Motor neuron (in vitro differentiated cells): ENCODE results near the gene PYY. TPM values are rescaled to one million over a fixed set of nuclear protein-coding genes. Genes with fewer than 3 reads are reported as not detected.
"Not testable (repeated sequence)": the region's sequence is repeated elsewhere in the genome, so short reads cannot be mapped to it uniquely, and the experiment has no call there.

ENCODE experiments used
- ATAC-seq, 8 experiments: fragments of 200-7000 bp; cut with Tn5 transposase; replicated peaks in 6 of 8; 2 replicates each; pipeline ENCODE4 v1.8.0; 2021; ENCODE audit warnings: mild to moderate bottlenecking in 8 of 8, moderate library complexity in 8 of 8
- H3K27ac ChIP-seq, 2 donors: fragments of 250-450 bp; sonication (Bioruptor Pico); 2 replicates each; pipeline ENCODE4 v1.9.0; 2021; ENCODE audit warnings: antibody characterized with exemption in 2 of 2, mild to moderate bottlenecking in 2 of 2, moderate library complexity in 1 of 2
- H3K4me1 ChIP-seq, 2 donors: fragments of 250-450 bp; sonication (Bioruptor Pico); replicated peaks in 1 of 2; 2 replicates each; pipeline ENCODE4 v1.6.1; 2021; ENCODE audit warnings: antibody characterized with exemption in 2 of 2, mild to moderate bottlenecking in 2 of 2, moderate library complexity in 1 of 2
- H3K4me3 ChIP-seq, 5 donors: fragments of 250-450 bp; sonication (Bioruptor Pico); 2 replicates each; pipeline ENCODE4 v1.9.0; 2021; ENCODE audit warnings: antibody characterized with exemption in 5 of 5, mild to moderate bottlenecking in 5 of 5, moderate library complexity in 4 of 5
- WGBS, 10 experiments: fragments of 450-650 bp; shearing (Covaris generic); methylation state at CpG; one replicate each; pipeline ENCODE4 v1.0.0; 2022; 5-methylcytosine and 5-hydroxymethylcytosine counted together
- in situ Hi-C, 9 experiments: fragments of 400-800 bp; cut with MboI; loops; one replicate each; pipeline ENCODE4 v1.15.0; 2021; ENCODE audit warnings: low sequenced_read_pairs in 9 of 9, low pct_unique_long_range_greater_than_20kb in 2 of 9; ENCODE audit not compliant: unreplicated experiment in 9 of 9
- total RNA-seq, 8 experiments: library from RNA; unstranded; fragments of 300-600 nt; gene quantifications; 2 replicates each; pipeline versions ENCODE4 v1.2.3 to v1.2.4, GENCODE V29; 2022

Gene PYY
- total RNA-seq, 8 experiments from 2014 or later = 0.27 to 2.8 (median 0.47) TPM; not detected in 5

DNA sequence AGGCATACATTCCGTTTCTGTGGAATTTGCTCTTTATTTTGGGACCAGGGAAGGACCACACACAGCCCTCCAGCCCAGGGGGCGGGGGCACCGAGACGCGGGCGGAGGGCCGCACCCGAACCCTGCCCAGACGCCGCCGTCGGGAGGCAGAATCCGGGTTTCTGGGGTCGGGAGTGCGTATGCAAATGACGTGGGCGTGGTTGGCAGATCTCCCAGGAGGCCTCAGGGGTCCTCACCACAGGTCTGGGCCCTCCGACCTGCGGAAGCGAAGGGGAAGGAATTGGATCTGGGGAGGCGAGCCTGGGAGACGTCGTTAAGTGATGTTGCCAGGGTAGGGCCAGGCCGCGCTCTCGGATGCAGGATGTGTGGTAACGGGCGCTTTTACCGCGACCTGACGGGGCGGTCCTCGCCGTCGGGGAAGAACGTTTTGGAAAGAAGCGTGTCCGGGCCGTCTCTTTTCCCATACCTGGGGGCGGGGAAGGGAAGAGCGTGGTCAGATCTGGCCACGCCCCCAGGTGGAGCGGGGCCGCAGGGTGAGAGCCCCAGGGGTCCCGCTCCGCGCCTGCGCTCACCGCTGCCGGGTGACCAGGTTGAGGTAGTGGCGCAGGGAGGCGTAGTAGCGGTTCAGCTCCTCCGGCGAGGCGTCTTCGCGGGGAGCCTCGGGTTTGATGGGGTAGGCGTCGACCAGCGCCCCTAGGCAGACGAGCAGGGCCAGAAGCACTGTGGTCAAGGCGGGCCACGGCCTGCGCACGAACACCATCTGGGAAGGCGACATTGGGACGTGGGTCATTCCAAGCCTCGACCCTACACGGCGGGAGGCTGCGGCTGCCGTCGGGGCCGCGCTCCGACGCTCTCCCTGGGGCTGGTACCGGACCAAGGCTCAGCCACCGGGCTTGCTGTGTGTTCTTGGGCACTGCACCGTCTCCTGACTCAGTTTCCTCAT lies 745 bp downstream of the PYY start:
- ATAC-seq = peak; percentile 14 to 68 (median 56)

DNA sequence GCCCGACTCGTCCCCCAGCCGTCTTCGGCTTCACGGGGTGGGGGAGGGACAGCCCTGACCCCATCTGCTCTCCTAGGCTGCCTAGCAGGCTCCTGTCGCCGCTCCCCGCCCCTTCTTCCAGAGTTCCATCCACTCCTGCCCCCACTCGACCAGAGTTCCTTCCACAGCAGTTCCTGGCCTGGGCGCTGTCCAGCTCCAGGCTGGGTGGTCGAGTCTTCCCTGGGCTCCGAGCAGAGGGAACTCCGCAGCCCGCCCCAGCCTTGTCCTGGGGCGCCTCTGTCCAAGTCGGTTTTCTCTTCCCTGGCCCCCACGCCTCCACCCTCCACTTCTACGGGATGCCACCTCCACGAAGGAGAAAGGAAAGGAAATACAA lies 1.4 kb downstream of the PYY start:
- Histone ChIP-seq H3K27ac (no peak overlapping the region), H3K4me3 (peak overlapping the region in 1 of 5 donors; percentile 17), H3K4me1 (peaks cover 0 to 3% of the 10 kb centered on the region in 2 donors)
- in situ Hi-C loops = no loop called here
- 0% methylated on average over 1 of the region's 19 CpGs; no CpG with 5 or more reads in 9 of the 10 experiments for WGBS, 10 experiments
- peak in 7 of 8 experiments; percentile 23 to 62 (median 49) for ATAC-seq

More for the DNA sequence above, 745 bp downstream of the PYY start:
- in situ Hi-C loops = no loop called here
- 0 to 17% (median 0%) methylated on average over 3 to 8 of the region's 82 CpGs; no CpG with 5 or more reads in 6 of the 10 experiments for WGBS, 10 experiments
- peak overlapping the region in 1 of 5 donors; percentile 17 for H3K4me3 ChIP-seq
- H3K27ac ChIP-seq = no peak overlapping the region
- H3K4me1 ChIP-seq = peaks cover 0 to 3% of the 10 kb centered on the region in 2 donors

DNA sequence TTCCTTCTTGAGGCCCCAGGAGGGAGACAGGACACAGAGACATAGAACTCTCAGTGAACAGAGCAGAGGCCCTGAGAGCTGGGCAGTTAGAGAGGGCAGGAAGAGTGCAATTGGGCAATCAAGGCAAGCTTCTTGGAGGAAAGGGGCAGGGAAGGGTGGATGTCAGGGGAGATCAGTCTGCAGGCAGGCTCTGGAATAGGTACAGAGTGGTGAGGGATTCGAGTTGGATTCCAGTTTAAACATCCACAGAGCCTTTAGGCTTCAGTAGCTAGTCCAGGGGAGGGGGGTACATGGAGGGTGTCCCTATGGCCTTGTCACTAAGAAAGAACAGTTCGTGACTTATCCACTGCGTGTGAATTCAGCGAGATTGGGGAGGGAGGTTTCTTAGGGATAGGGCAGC lies 2.0 kb downstream of the PYY start:
- in situ Hi-C loops = no loop called here
- H3K27ac ChIP-seq = no peak overlapping the region
- no peak for ATAC-seq
- H3K4me3 ChIP-seq = no peak overlapping the region
- peaks cover 3 to 4% of the 10 kb centered on the region in 2 donors for H3K4me1 ChIP-seq
- WGBS, 10 experiments = 20 to 69% (median 57%) methylated on average over 1 to 4 of the region's 4 CpGs; no CpG with 5 or more reads in 5 of the 10 experiments

DNA sequence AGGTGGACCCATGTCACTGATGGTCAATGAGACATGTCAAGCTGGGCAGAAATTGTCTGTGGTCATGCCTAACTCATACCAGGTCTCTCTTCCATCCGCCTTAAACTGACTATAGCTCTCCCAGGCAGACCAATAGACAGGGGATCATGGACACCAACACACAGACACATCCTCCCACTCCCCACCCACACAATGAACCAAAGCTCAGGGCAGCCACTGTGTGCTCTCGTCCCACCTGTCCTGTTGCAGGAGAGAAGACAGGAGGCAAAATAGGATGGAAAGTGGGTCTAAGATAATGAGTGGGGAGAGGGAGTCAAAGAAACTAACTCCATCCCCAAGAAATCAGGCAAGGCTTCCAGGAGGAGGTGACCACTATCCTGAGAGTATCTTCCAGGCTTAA lies 3.2 kb downstream of the PYY start:
- no peak overlapping the region for H3K4me3 ChIP-seq
- no peak overlapping the region for H3K27ac ChIP-seq
- 40 to 100% (median 86%) methylated on average over 1 to 2 of the region's 2 CpGs; no CpG with 5 or more reads in 4 of the 10 experiments for WGBS, 10 experiments
- no peak for ATAC-seq
- peaks cover 3 to 9% of the 10 kb centered on the region in 2 donors for H3K4me1 ChIP-seq
- in situ Hi-C loops = no loop called here

DNA sequence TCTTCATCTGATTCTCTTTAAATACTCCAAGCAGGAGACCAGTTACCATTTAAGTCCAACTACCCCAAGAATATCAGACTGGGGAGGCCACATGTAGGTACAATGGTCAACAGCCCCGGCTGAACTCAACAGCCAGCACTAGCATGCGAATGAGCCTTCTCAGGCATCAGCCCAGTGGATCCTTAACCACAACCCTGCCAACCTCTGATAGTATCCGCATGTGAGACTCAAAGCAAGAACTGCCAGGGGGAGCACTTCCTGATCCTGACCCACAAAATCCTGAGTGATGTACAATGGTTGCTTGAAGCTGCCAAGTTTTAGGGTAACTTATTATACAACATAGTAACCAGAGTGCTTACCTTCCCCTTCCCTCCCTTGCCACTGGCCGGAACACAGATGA lies 4.0 kb downstream of the PYY start:
- H3K4me1 ChIP-seq = peaks cover 3 to 9% of the 10 kb centered on the region in 2 donors
- H3K4me3 ChIP-seq = no peak overlapping the region
- no peak for ATAC-seq
- H3K27ac ChIP-seq = no peak overlapping the region
- in situ Hi-C loops = loop anchor here in 2 of 9 experiments (10.0 kb wide), 1 partner anchor 45 kb away; no protein-coding TSS in a partner anchor
- WGBS, 10 experiments = 14 to 86% (median 59%) methylated on average over 1 to 3 of the region's 4 CpGs; no CpG with 5 or more reads in 4 of the 10 experiments

DNA sequence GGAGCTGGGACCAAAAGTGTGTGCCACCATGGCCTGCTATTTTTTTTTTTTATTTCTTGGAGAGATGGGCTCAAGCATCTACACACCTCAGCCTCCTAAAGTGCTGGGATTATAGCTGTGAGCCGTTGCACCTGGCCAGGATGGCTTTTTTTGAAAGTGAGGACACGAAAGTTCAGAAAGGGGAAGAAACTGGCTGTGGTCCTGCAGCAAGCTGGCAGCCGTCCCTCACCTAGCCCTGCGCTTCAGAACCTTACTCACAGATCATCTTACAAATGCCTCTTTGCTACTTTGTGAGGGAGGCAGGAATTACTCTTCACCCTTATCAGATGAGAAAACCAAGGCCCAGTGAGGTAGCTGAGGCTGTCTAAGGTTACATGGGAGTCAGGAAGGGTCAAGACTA lies 7.0 kb downstream of the PYY start:
- WGBS, 10 experiments = 52 to 100% (median 70%) methylated on average over 1 to 3 of the region's 4 CpGs; no CpG with 5 or more reads in 5 of the 10 experiments
- H3K4me3 ChIP-seq = no peak overlapping the region
- H3K27ac ChIP-seq = no peak overlapping the region
- ATAC-seq = no peak
- in situ Hi-C loops = loop anchor here in 2 of 9 experiments (10.0 kb wide), 1 partner anchor 48 kb away; no protein-coding TSS in a partner anchor
- peaks cover 0 to 9% of the 10 kb centered on the region in 2 donors for H3K4me1 ChIP-seq

DNA sequence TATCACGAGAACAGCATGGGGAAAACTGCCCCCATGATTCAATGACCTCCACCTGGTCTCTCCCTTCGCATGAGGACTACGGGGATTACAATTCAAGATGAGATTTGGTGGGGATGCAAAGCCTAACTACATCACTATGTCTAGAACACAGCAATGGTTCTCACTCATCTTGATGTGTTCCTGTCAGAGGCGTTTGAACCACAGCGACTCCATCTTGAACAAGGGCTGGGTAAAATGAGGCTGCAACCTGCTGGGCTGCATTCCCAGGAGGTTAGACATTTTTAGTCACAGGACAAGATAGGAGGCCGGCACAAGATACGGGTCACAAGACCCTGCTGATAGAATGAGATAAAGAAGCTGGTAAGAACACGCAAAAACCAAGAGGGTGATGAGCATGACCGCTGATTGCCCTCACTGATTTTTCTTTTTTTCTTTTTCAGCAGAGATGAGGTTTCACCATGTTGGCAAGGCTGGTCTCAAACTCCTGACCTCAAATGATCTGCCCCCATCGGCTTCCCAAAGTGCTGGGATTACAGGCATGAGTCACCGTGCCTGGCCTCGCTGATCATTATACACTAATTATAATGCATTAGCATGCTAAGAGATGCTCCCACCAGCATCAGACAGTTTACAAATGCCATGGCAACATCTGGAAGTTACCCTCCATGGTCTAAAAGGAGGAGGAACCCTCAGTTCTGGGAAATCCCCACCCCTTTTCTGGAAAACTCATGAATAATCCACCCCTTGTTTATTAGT lies 8.5 kb downstream of the PYY start:
- in situ Hi-C loops = loop anchor here in 2 of 9 experiments (10.0 kb wide), 1 partner anchor 50 kb away; no protein-coding TSS in a partner anchor
- peak in 5 of 8 experiments; percentile 6 to 82 (median 71) for ATAC-seq
- WGBS, 10 experiments = 67 to 100% (median 77%) methylated on average over 1 to 11 of the region's 12 CpGs; no CpG with 5 or more reads in 2 of the 10 experiments
- Histone ChIP-seq H3K4me1 (peaks cover 0 to 9% of the 10 kb centered on the region in 2 donors), H3K27ac (no peak overlapping the region), H3K4me3 (no peak overlapping the region)

DNA sequence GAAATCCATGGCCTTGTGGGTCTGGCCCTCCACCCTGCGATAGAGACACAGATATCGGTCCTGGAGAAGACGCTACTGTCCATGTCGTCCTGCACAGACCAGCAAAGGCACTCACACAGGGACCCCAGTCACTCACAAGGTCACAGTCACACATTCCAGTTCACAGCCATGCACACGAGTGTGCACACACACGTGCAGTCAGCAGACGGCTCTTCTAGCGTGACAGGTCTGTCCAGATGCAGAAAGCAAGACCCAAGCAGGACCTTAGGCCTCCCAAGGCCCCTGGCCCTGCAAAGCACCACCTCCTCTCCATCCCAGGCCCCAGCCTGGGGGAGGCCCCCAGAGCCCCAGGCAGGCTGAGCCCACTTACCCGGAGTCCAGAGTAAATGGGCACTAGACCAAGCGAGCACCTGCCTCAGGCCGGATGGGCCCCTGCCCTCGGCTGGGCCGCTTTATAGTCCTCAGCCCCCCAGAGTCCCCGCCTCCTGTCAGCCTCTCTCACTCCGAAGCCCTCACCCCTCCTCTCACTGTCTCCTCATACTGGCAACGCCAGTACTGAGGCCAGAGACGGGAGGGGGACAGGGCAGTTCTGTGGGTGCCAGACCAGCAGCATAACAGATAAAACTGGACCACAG lies 11.6 kb downstream of the PYY start, which contains the start of gene PPY:
TSS of gene PPY (minus strand) at position 426 of the 635 bp plus-strand sequence. CDS start 822 bp downstream, outside the sequence.
- ATAC-seq = no peak
- Histone ChIP-seq H3K4me3 (no peak within 1 kb of the TSS), H3K27ac (no peak within 1 kb of the TSS), H3K4me1 (peaks cover 5 to 18% of the 10 kb centered on the region in 2 donors)
- in situ Hi-C loops = loop anchor here in 3 of 9 experiments (5.0 to 10.0 kb wide), 2 partner anchors 53 to 55 kb away; no protein-coding TSS in a partner anchor
- WGBS, 10 experiments = 40 to 100% (median 70%) methylated on average over 2 to 5 of the region's 17 CpGs; no CpG with 5 or more reads in 4 of the 10 experiments

DNA sequence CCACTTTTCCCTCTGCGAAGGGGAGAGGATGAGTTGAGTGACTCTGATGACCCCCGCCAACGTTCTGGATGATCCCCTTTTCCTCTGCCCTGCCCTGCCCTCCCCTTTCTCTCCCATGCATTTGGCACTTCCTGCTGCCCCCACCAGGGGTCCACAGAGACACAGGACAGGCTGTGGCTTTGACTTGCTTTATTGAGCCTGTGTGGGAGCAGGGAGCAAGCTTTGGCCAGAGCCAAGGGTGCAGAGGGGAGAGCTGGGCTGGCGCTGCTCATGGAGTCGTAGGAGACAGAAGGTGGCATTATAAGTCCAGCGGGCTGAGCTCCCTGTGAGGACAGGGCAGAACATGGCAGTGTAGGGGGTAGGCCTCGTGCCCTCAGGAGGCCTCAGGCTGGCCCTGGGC lies 13.1 kb downstream of the PYY start:
- in situ Hi-C loops = loop anchor here in 3 of 9 experiments (5.0 to 10.0 kb wide), 2 partner anchors 54 to 57 kb away; no protein-coding TSS in a partner anchor
- ATAC-seq = peak in 7 of 8 experiments; percentile 4 to 69 (median 40)
- WGBS, 10 experiments = 60 to 69% (median 65%) methylated on average over 1 to 4 of the region's 7 CpGs; no CpG with 5 or more reads in 7 of the 10 experiments

DNA sequence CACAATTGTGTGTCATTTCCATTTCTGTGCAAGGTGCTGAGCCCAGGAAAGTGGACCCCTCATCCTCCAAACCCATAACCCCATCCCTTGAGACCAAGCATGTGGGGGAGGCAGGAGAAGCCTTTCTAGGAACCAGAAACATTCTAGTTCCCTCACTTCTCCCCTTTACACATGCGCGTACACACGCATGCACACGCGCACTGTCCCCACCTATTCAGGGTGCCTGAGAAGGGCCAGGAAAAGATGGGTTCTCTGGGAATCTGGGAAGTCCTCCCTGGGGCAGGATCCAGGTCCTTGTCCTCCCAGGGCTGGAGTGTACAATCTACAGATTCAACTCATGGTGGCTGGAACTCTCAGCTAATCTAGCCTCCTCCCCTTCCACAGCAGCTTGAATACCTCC lies 13.9 kb downstream of the PYY start:
- no peak for ATAC-seq
- WGBS, 10 experiments = 100% methylated on average over 1 to 3 of the region's 5 CpGs; no CpG with 5 or more reads in 8 of the 10 experiments
- no peak overlapping the region for H3K27ac ChIP-seq
- H3K4me1 ChIP-seq = peaks cover 5 to 9% of the 10 kb centered on the region in 2 donors
- in situ Hi-C loops = loop anchor here in 3 of 9 experiments (5.0 to 10.0 kb wide), 2 partner anchors 55 to 57 kb away; no protein-coding TSS in a partner anchor
- no peak overlapping the region for H3K4me3 ChIP-seq

More for the DNA sequence above, 13.1 kb downstream of the PYY start:
- H3K4me1 ChIP-seq = peaks cover 5 to 9% of the 10 kb centered on the region in 2 donors
- H3K27ac ChIP-seq = no peak overlapping the region
- H3K4me3 ChIP-seq = no peak overlapping the region

DNA sequence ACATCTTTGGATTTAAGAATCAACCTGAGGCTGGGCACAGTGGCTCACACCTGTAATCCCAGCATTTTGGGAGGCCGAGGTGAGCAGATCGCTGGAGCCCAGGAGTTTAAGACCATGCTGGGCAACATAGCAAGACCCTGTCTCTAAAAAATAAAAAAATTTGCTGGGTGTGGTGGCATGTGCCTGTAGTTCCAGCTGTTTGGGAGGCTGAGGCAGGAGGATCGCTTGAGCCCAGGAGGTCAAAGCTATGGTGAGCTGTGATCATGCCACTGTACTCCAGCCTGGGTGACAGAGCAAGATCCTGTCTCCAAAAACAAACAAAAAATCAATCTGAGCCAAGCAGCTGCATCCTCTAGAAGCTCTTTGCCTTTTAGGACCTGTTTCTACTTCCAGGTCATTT lies 14.3 kb downstream of the PYY start:
- H3K4me3 ChIP-seq, in situ Hi-C loops, H3K27ac ChIP-seq, ATAC-seq, H3K4me1 ChIP-seq: not testable (repeated sequence)
- 80 to 100% (median 100%) methylated on average over 1 to 3 of the region's 3 CpGs; no CpG with 5 or more reads in 5 of the 10 experiments for WGBS, 10 experiments

DNA sequence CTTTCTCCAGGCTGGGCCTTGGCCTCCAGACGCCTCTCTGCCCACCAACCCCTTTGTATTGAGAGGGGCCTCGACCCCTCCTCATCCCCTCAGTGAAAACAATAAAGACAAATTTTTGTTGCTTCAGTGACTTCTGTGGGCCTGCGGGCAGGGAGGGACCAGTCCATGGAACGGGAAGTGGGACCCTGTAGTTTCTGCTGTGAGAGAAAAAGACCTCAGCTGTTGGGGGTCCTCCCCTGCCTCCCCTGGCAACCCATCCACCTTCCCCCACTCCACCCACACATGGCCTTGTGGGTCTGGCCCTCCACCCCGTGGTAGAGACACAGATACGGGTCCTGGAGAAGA lies 14.9 kb downstream of the PYY start:
- WGBS, 10 experiments = no CpG with 5 or more reads among the region's 6 CpGs
- ATAC-seq = no peak
- H3K27ac ChIP-seq = no peak overlapping the region
- in situ Hi-C loops = no loop called here
- peaks cover 5 to 9% of the 10 kb centered on the region in 2 donors for H3K4me1 ChIP-seq
- H3K4me3 ChIP-seq = peak overlapping the region in 1 of 5 donors; percentile 31
